ENCODE measurements around the gene RNLS. TPM values are rescaled to one million over a fixed set of nuclear protein-coding genes. Genes with fewer than 3 reads are reported as not detected.
"Not testable (repeated sequence)": the region's sequence is repeated elsewhere in the genome, so short reads cannot be mapped to it uniquely, and the experiment has no call there.

RNLS gene
- total and polyA plus RNA-seq, 7 donors, result 3.9 to 19.2 (median 8.8) TPM

GRCh38 chr10:88490231-88490980 is 92.7 kb downstream of the RNLS start:
- TF ChIP-seq EP300 (IDR thresholded peaks at IDR 0.05) (no peak), POLR2AphosphoS5 (IDR thresholded peaks at IDR 0.05) (no peak), CTCF (IDR thresholded peaks at IDR 0.05) (no peak), POLR2A (IDR thresholded peaks at IDR 0.05) (no peak)
- 77 to 90% methylated on average over 4 of the region's 4 CpGs for WGBS, 2 donors
- Histone ChIP-seq H3K9me3 (no peaks in the 10 kb centered on the region), H3K36me3 (no peaks in the 10 kb centered on the region), H3K4me1 (peaks cover 0 to 22% (median 5%) of the 10 kb centered on the region in 4 donors), H3K4me3 (no peak overlapping the region), H3K27me3 (no peaks in the 10 kb centered on the region), H3K27ac (no peak overlapping the region)
- no peak for DNase-seq
- intact Hi-C loops (cut with DNase I), result no loop called here

GRCh38 chr10:88489107-88489506 is 94.0 kb downstream of the RNLS start:
- no peaks in the 10 kb centered on the region for H3K27me3 ChIP-seq
- peaks cover 0 to 21% (median 4%) of the 10 kb centered on the region in 4 donors for H3K4me1 ChIP-seq
- 42 to 68% methylated on average over 1 of the region's 1 CpG for WGBS, 2 donors
- TF ChIP-seq POLR2AphosphoS5 (IDR thresholded peaks at IDR 0.05) (no peak), POLR2A (IDR thresholded peaks at IDR 0.05) (no peak), EP300 (IDR thresholded peaks at IDR 0.05) (no peak)
- H3K36me3 ChIP-seq, result no peaks in the 10 kb centered on the region
- no peaks in the 10 kb centered on the region for H3K9me3 ChIP-seq
- intact Hi-C loops (cut with DNase I), result no loop called here
- no peak overlapping the region for H3K27ac ChIP-seq
- H3K4me3 ChIP-seq, result no peak overlapping the region
- DNase-seq, result no peak

- H3K27ac ChIP-seq; DNase-seq; H3K36me3 ChIP-seq; H3K4me3 ChIP-seq; H3K9me3 ChIP-seq; intact Hi-C loops (cut with DNase I); H3K27me3 ChIP-seq: not testable (repeated sequence)
- 96 to 100% methylated on average over 2 of the region's 2 CpGs for WGBS, 2 donors
- H3K4me1 ChIP-seq, result peaks cover 0 to 15% (median 4%) of the 10 kb centered on the region in 4 donors
Observed at GRCh38 chr10:88486816-88487215, 96.3 kb downstream of the RNLS start.

- Histone ChIP-seq H3K4me3 (no peak overlapping the region), H3K27me3 (no peaks in the 10 kb centered on the region), H3K9me3 (no peaks in the 10 kb centered on the region), H3K4me1 (no peaks in the 10 kb centered on the region), H3K27ac (no peak overlapping the region), H3K36me3 (no peaks in the 10 kb centered on the region)
- TF ChIP-seq POLR2AphosphoS5 (IDR thresholded peaks at IDR 0.05), result no peak
- TF ChIP-seq CTCF (IDR thresholded peaks at IDR 0.05), result no peak
- no peak for TF ChIP-seq EP300 (IDR thresholded peaks at IDR 0.05)
- no peak for TF ChIP-seq POLR2A (IDR thresholded peaks at IDR 0.05)
- 83 to 87% methylated on average over 2 of the region's 2 CpGs for WGBS, 2 donors
- intact Hi-C loops (cut with DNase I), result no loop called here
- DNase-seq, result no peak
Observed at GRCh38 chr10:88482220-88482619, 100.9 kb downstream of the RNLS start.

DNA sequence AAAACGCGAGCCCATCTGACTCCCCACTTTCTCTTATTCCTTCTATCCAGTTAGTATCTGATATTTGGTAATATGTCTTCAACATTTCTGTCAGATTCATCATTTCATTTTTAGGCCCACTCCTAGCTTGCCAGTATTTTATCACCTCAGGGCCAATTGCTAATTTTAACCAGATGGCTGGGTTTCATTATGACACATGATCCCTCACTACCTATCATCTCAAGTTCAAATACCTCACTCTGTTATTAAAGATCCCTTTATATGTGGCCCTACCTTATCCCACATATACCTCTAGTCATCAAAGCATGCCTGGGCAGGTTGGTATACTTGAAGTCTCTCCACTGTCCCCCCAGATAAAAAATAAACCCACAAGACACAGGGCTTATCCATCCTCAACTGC is 104.9 kb downstream of the RNLS start:
- Histone ChIP-seq H3K27me3 (no peaks in the 10 kb centered on the region), H3K27ac (no peak overlapping the region), H3K4me3 (no peak overlapping the region), H3K9me3 (no peaks in the 10 kb centered on the region), H3K4me1 (peaks cover 0 to 14% (median 6%) of the 10 kb centered on the region in 4 donors), H3K36me3 (no peaks in the 10 kb centered on the region)
- no peak for DNase-seq
- WGBS, 2 donors, result 96 to 98% methylated on average over 2 of the region's 2 CpGs
- intact Hi-C loops (cut with DNase I), result no loop called here
- TF ChIP-seq POLR2A (IDR thresholded peaks at IDR 0.05) (no peak), POLR2AphosphoS5 (IDR thresholded peaks at IDR 0.05) (no peak), EP300 (IDR thresholded peaks at IDR 0.05) (no peak), CTCF (IDR thresholded peaks at IDR 0.05) (no peak)

All from sigmoid colon (tissue), 7 donors.